AG10803 (cell line): Measurements from ENCODE around the gene COG3.
A peak's percentile ranks its signal among the peaks of the same experiment; 100 is the strongest.

Experiments
- DNase-seq: peaks from one replicate; pipeline ENCODE4 v3.0.0; 2010; ENCODE audit warnings: low read depth
- H3K4me3 ChIP-seq: 2 replicates; pipeline ENCODE4 v1.5.1; 2011; ENCODE audit warnings: mild to moderate bottlenecking, low read length, control low read depth
- TF ChIP-seq, protein P1 (sequence below): conservative IDR thresholded peaks from 2 replicates; pipeline ENCODE4 v1.5.1; 2011; ENCODE audit warnings: mild to moderate bottlenecking, low read length, control low read depth, inconsistent platforms

Gene COG3

DNA sequence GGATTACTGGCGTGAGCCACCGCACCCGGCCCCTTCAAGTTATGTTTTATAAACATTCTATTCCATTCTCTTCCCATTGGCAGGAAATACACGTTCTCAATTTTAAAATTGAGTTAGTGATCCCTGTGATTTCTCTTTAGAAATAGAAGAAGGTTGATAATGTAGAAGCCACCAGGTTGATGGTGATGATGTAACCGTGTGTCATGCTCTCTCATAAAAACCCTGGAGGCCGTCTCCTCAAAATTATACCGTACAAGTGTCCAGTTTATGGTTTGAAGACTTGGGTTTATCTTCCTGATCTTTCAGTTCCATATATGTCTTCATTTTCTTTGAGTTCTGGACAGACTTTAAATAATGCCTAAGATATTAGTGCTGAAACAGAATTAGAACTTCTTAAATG, 32.2 kb downstream of the COG3 start:
- DNase-seq = no peak
- TF ChIP-seq, protein P1, sequence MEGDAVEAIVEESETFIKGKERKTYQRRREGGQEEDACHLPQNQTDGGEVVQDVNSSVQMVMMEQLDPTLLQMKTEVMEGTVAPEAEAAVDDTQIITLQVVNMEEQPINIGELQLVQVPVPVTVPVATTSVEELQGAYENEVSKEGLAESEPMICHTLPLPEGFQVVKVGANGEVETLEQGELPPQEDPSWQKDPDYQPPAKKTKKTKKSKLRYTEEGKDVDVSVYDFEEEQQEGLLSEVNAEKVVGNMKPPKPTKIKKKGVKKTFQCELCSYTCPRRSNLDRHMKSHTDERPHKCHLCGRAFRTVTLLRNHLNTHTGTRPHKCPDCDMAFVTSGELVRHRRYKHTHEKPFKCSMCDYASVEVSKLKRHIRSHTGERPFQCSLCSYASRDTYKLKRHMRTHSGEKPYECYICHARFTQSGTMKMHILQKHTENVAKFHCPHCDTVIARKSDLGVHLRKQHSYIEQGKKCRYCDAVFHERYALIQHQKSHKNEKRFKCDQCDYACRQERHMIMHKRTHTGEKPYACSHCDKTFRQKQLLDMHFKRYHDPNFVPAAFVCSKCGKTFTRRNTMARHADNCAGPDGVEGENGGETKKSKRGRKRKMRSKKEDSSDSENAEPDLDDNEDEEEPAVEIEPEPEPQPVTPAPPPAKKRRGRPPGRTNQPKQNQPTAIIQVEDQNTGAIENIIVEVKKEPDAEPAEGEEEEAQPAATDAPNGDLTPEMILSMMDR = no peak

DNA sequence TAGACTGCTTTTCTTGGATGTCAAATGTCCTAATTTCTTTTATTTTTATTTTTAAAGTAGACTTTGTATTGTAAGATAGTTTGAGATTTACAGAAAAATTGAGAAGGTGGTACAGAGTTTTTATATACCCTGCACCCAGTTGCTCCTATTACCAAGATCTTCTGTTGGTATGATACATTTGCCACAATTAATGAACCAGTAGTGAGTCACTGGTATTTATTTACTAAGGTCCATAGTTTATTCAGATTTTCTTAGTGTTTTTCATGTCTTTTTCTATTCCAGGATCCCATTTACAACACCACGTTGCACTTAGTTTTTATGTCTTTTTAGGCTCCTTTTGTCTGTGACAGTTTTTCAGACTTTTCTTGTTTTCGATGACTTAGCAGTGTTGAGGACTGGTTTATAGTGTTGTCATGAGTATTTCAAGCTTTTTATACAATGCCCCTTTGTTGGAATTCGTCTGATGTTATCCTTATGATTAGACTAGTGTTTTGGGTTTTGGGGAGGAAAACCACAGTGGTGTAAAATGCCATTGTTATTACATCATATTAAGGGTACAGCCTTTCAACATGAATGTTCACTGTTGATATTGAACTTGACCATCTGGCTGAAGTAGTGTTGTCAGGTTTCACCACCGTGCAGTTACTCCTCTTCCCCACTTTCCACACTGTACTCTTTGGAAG, 35.9 kb downstream of the COG3 start:
- H3K4me3 ChIP-seq = no peak overlapping the region
- TF ChIP-seq, protein P1 = no peak
- peak; percentile 90 for DNase-seq

More for the DNA sequence above, 32.2 kb downstream of the COG3 start:
- no peak overlapping the region for H3K4me3 ChIP-seq

DNA sequence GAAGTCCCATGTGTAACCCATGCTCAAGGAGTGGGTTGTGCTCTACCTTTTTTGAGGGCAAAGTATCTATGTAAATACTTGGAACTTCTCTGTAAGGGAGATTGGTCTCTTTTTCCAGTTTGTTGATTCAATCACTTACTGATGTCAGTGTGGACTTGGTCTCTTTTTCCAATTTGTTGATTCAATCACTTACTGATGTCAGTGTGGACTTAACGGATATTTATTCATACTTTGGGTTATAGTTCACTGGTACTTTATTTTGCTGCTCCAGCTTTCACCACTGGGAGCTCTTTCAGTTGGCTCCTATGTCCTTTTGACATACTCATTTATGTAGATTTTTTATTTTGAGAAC, 36.4 kb downstream of the COG3 start:
- H3K4me3 ChIP-seq = no peak overlapping the region
- TF ChIP-seq, protein P1 = 0 out of 2 replicates have a peak, but pooled peaks have one; percentile 0
- DNase-seq = no peak

DNA sequence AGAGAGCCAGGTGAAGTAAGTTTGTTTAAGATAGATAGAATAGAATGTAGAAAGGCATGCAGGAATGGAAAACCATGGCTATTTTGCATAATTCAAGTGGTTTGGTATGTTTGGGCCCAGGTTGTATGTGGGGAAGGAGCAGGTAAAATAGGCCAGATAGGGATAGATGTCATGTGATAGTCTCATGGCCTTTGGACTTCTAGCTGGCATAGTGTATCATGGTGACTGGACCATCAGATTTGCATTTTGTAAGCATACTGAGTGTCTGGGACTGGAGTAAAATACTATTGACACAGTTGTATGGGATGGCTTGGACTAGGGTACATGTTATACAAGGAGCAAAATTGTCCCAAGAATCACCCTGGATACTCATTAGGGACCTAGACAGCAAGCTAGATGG, 38.9 kb downstream of the COG3 start:
- no peak for DNase-seq
- TF ChIP-seq, protein P1 = no peak
- H3K4me3 ChIP-seq = no peak overlapping the region

DNA sequence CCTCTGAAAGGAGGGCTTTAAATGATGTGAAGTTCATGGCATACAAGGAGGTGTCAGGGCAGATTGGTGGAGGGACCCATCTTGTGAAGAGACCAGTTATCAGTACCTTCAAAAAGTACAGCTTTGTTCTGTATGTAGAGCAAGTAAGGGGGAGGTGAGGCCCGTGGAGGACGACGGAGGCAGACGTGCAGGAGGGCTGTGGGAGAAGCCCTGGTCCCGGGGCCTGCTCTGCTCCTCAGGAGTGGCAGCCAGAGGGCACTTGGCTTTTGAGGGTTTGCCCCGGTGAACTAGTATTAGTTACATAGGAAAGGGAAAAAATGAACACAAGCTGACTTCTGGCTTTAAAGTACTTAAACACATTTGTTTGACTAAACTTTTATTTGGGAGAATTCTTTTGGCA, 42.1 kb downstream of the COG3 start:
- no peak overlapping the region for H3K4me3 ChIP-seq
- no peak for DNase-seq
- TF ChIP-seq, protein P1 = no peak

DNA sequence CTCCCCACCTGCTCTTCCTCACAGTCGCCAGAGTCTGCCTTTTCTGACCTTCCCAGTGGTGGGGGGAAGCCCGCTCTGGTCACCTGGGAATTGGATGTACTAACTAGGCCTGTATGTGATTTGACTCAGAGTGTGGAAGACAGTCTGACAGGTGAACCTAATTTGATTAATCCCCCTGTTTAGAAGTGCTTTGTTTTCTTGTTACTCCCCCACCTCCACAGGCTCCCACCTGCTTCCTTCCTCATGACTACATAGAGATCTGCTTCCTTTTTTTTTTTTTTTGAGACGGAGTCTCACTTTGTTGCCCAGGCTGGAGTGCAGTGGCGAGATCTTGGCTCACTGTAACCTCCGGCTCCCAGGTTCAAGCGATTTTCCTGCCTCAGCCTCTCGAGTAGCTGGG, 44.0 kb downstream of the COG3 start:
- DNase-seq = no peak

DNA sequence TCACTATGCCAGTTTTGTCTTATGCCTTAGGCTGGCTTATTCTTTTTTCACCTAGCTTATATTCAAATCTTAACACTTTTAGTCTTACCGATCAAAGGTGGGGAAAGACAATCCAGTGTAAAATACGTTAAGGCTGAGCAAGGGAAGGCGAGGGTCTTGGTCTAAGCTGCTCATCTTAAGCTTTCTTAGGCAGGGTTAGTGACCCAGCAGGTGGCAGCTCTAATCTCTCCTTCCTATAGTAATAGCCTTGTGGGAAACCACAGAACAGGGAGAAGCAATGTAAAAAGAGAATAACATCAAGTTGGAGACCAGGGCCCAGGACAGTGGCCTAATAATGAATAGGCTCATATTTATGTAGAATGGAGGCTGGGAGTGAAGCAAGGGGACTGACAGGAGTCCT, 45.9 kb downstream of the COG3 start:
- TF ChIP-seq, protein P1 = no peak
- H3K4me3 ChIP-seq = no peak overlapping the region
- no peak for DNase-seq

More for the DNA sequence above, 44.0 kb downstream of the COG3 start:
- TF ChIP-seq, protein P1 = no peak
- H3K4me3 ChIP-seq = no peak overlapping the region
